Measurements from ENCODE around the gene TNRC6C. TPM values are rescaled to one million over a fixed set of nuclear protein-coding genes. Genes with fewer than 3 reads are reported as not detected.

TNRC6C gene
- total and polyA plus RNA-seq, 2 of the 13 experiments (the other 11 are each of a cell fraction or from before 2014, with no cell fraction given), result 0.66 to 4.9 TPM

DNA sequence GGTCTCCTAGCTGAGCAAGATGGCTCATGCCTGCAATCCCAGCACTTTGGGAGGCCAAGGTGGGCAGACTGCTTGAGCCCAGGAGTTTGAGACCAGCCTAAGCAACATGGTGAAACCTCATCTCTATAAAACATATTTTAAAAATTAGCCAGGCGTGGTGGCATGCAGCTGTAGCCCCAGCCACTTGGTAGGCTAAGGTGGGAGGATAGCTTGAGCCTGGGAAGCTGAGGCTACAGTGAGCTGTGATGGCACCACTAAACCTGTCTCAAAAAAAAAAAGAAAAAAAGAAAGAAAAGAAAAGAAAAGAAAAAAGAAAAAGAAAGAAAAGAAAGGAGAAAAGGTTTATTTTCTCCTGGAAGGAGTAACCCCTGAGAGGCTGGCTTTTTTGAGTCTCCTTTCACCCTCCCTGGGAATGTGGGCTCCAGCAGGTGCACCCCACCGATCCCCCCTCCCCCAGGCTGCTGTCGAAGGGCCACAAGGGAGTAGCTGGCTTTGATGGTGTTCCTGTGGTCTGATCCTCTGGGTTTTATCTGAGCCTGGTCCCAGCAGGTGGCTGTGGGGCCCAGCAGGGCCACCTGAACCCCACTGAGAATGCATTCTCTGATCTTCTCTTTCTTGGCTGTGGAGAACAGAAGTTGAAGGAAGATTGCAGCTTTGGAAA, 29.9 kb upstream of the TNRC6C start (continued):
- TF ChIP-seq, protein P1, sequence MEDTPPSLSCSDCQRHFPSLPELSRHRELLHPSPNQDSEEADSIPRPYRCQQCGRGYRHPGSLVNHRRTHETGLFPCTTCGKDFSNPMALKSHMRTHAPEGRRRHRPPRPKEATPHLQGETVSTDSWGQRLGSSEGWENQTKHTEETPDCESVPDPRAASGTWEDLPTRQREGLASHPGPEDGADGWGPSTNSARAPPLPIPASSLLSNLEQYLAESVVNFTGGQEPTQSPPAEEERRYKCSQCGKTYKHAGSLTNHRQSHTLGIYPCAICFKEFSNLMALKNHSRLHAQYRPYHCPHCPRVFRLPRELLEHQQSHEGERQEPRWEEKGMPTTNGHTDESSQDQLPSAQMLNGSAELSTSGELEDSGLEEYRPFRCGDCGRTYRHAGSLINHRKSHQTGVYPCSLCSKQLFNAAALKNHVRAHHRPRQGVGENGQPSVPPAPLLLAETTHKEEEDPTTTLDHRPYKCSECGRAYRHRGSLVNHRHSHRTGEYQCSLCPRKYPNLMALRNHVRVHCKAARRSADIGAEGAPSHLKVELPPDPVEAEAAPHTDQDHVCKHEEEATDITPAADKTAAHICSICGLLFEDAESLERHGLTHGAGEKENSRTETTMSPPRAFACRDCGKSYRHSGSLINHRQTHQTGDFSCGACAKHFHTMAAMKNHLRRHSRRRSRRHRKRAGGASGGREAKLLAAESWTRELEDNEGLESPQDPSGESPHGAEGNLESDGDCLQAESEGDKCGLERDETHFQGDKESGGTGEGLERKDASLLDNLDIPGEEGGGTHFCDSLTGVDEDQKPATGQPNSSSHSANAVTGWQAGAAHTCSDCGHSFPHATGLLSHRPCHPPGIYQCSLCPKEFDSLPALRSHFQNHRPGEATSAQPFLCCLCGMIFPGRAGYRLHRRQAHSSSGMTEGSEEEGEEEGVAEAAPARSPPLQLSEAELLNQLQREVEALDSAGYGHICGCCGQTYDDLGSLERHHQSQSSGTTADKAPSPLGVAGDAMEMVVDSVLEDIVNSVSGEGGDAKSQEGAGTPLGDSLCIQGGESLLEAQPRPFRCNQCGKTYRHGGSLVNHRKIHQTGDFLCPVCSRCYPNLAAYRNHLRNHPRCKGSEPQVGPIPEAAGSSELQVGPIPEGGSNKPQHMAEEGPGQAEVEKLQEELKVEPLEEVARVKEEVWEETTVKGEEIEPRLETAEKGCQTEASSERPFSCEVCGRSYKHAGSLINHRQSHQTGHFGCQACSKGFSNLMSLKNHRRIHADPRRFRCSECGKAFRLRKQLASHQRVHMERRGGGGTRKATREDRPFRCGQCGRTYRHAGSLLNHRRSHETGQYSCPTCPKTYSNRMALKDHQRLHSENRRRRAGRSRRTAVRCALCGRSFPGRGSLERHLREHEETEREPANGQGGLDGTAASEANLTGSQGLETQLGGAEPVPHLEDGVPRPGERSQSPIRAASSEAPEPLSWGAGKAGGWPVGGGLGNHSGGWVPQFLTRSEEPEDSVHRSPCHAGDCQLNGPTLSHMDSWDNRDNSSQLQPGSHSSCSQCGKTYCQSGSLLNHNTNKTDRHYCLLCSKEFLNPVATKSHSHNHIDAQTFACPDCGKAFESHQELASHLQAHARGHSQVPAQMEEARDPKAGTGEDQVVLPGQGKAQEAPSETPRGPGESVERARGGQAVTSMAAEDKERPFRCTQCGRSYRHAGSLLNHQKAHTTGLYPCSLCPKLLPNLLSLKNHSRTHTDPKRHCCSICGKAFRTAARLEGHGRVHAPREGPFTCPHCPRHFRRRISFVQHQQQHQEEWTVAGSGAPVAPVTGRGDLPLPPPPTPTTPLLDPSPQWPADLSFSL (CRISPR knock-in tag; IDR thresholded peaks at IDR 0.05), result no peak
- TF ChIP-seq ZNF850 (CRISPR knock-in tag; conservative IDR thresholded peaks at IDR 0.05) (no peak), NFE2 (CRISPR knock-in tag; IDR thresholded peaks at IDR 0.05) (no peak), SRF (IDR thresholded peaks at IDR 0.05; ENCODE audit: low read depth, low read length) (no peak), EEA1 (CRISPR knock-in tag; IDR thresholded peaks at IDR 0.05; ENCODE audit: borderline replicate concordance) (no peak), ZEB1 (IDR thresholded peaks at IDR 0.05; ENCODE audit: insufficient replicate concordance, low read depth) (no peak), ZNF496 (CRISPR knock-in tag; IDR thresholded peaks at IDR 0.05; ENCODE audit: insufficient replicate concordance) (no peak), JUND (CRISPR knock-in tag; IDR thresholded peaks at IDR 0.05) (no peak)
- TF ChIP-seq, protein P2, sequence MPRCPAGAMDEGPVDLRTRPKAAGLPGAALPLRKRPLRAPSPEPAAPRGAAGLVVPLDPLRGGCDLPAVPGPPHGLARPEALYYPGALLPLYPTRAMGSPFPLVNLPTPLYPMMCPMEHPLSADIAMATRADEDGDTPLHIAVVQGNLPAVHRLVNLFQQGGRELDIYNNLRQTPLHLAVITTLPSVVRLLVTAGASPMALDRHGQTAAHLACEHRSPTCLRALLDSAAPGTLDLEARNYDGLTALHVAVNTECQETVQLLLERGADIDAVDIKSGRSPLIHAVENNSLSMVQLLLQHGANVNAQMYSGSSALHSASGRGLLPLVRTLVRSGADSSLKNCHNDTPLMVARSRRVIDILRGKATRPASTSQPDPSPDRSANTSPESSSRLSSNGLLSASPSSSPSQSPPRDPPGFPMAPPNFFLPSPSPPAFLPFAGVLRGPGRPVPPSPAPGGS (CRISPR knock-in tag; IDR thresholded peaks at IDR 0.05), result no peak
- TF ChIP-seq, protein P3, sequence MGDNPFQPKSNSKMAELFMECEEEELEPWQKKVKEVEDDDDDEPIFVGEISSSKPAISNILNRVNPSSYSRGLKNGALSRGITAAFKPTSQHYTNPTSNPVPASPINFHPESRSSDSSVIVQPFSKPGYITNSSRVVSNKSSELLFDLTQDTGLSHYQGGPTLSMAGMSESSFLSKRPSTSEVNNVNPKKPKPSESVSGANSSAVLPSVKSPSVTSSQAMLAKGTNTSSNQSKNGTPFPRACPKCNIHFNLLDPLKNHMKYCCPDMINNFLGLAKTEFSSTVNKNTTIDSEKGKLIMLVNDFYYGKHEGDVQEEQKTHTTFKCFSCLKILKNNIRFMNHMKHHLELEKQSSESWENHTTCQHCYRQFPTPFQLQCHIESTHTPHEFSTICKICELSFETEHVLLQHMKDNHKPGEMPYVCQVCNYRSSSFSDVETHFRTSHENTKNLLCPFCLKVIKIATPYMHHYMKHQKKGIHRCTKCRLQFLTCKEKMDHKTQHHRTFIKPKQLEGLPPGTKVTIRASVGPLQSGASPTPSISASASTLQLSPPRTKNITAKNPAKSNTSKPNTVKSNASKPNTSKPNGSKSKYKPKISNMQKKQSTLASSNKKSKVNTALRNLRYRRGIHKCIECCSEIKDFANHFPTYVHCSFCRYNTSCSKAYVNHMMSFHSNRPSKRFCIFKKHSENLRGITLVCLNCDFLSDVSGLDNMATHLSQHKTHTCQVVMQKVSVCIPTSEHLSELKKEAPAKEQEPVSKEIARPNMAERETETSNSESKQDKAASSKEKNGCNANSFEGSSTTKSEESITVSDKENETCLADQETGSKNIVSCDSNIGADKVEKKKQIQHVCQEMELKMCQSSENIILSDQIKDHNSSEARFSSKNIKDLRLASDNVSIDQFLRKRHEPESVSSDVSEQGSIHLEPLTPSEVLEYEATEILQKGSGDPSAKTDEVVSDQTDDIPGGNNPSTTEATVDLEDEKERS (CRISPR knock-in tag; IDR thresholded peaks at IDR 0.05), result no peak
